Brain microvascular endothelial cell (primary cell): ENCODE measurements around the gene DPP8.

ENCODE experiments used
- DNase-seq: peaks from one replicate; pipeline ENCODE4 v3.0.0-alpha.2; 2020
- H3K27ac ChIP-seq: fragments of 250-450 bp; sonication (Bioruptor Pico); 2 replicates; pipeline ENCODE4 v1.5.1; 2020; ENCODE audit warnings: mild to moderate bottlenecking, moderate library complexity
- H3K27me3 ChIP-seq: fragments of 250-450 bp; sonication (Bioruptor Pico); replicated peaks from 2 replicates; pipeline ENCODE4 v1.5.1; 2020; ENCODE audit warnings: mild to moderate bottlenecking
- H3K36me3 ChIP-seq: fragments of 250-450 bp; sonication (Bioruptor Pico); replicated peaks from 2 replicates; pipeline ENCODE4 v1.5.1; 2020; ENCODE audit warnings: mild to moderate bottlenecking
- H3K4me3 ChIP-seq: 2 replicates; pipeline ENCODE4 v1.5.1; 2011; ENCODE audit warnings: low read depth, mild to moderate bottlenecking, control low read depth, low read length, moderate library complexity
- CTCF ChIP-seq: IDR thresholded peaks from 2 replicates; pipeline ENCODE4 v1.5.1; 2011; ENCODE audit warnings: low read depth, mild to moderate bottlenecking, moderate library complexity, low read length, control low read depth, inconsistent platforms; ENCODE audit errors: missing control alignments
- in situ Hi-C: cut with HindIII; loops from 2 replicates; pipeline ENCODE4 v1.10.0; 2017; ENCODE audit warnings: low sequenced_read_pairs, low pct_ligation_motif_present

The DPP8 gene

GRCh38 chr15:65410036-65410435, 107.5 kb downstream of the DPP8 start:
- no peak for TF ChIP-seq CTCF
- Histone ChIP-seq H3K36me3 (no peaks in the 10 kb centered on the region), H3K27ac (no peak overlapping the region), H3K4me3 (no peak overlapping the region), H3K27me3 (no peaks in the 10 kb centered on the region)
- in situ Hi-C loops, result no loop called here
- DNase-seq, result no peak

- DNase-seq, result peak; percentile 97
- peak; percentile 45 for TF ChIP-seq CTCF
- Histone ChIP-seq H3K27ac (peak overlapping the region; percentile 83), H3K36me3 (no peaks in the 10 kb centered on the region), H3K27me3 (no peaks in the 10 kb centered on the region), H3K4me3 (no peak overlapping the region)
- in situ Hi-C loops, result no loop called here
Measured at GRCh38 chr15:65409036-65409631, 108.4 kb downstream of the DPP8 start.

GRCh38 chr15:65408324-65409035, 109.0 kb downstream of the DPP8 start:
- TF ChIP-seq CTCF, result no peak
- H3K4me3 ChIP-seq, result no peak overlapping the region

GRCh38 chr15:65406424-65407000, 111.0 kb downstream of the DPP8 start:
- no peaks in the 10 kb centered on the region for H3K36me3 ChIP-seq
- H3K4me3 ChIP-seq, result no peak overlapping the region
- no peak for DNase-seq
- H3K27ac ChIP-seq, result no peak overlapping the region
- no peak for TF ChIP-seq CTCF
- no peaks in the 10 kb centered on the region for H3K27me3 ChIP-seq
- in situ Hi-C loops, result no loop called here

More at GRCh38 chr15:65408324-65409035, 109.0 kb downstream of the DPP8 start:
- peak overlapping the region; percentile 83 for H3K27ac ChIP-seq
- in situ Hi-C loops, result no loop called here
- H3K27me3 ChIP-seq, result no peaks in the 10 kb centered on the region
- no peaks in the 10 kb centered on the region for H3K36me3 ChIP-seq
- DNase-seq, result no peak

- Histone ChIP-seq H3K4me3 (no peak overlapping the region), H3K36me3 (no peaks in the 10 kb centered on the region), H3K27me3 (no peaks in the 10 kb centered on the region), H3K27ac (no peak overlapping the region)
- TF ChIP-seq CTCF, result no peak
- in situ Hi-C loops, result no loop called here
- DNase-seq, result no peak
Measured at GRCh38 chr15:65405791-65406423, 111.6 kb downstream of the DPP8 start.
